ENCODE measurements around the gene RSU1.

GRCh38 chr10:16847644-16848043 is 30.4 kb upstream of the RSU1 start:
- TF ChIP-seq CTCF (IDR thresholded peaks at IDR 0.05) (no peak), POLR2A (IDR thresholded peaks at IDR 0.05) (no peak)
